ENCODE measurements around the gene TTC13.

GRCh38 chr1:231011360-231011759, 32.7 kb upstream of the TTC13 start:
- no peak for TF ChIP-seq POLR2A (IDR thresholded peaks at IDR 0.05)
- TF ChIP-seq CTCF (IDR thresholded peaks at IDR 0.05) = no peak
